Kidney capillary endothelial cell (primary cell): ENCODE data around the gene SGK1.

Experiments
- DNase-seq: peaks from one replicate; pipeline ENCODE4 v3.0.0-alpha.2; 2018; ENCODE audit warnings: low spot score

SGK1 gene

GRCh38 chr6:134170844-134171243 is 147.1 kb downstream of the SGK1 start:
- peak; percentile 46 for DNase-seq

GRCh38 chr6:134169871-134170486 is 147.9 kb downstream of the SGK1 start:
- peak; percentile 30 for DNase-seq

GRCh38 chr6:134168590-134169208 is 149.2 kb downstream of the SGK1 start:
- peak; percentile 35 for DNase-seq

GRCh38 chr6:134166511-134167261 is 151.2 kb downstream of the SGK1 start:
- peak; percentile 27 for DNase-seq

GRCh38 chr6:134165561-134166201 is 152.2 kb downstream of the SGK1 start:
- DNase-seq, result peak; percentile 13

GRCh38 chr6:134164300-134164699 is 153.6 kb downstream of the SGK1 start:
- DNase-seq, result no peak

- DNase-seq, result no peak
These were observed 155.0 kb downstream of the SGK1 start for GRCh38 chr6:134162932-134163331.

- no peak for DNase-seq
These were observed 156.9 kb downstream of the SGK1 start for GRCh38 chr6:134161041-134161440.

GRCh38 chr6:134152767-134153485 is 165.0 kb downstream of the SGK1 start:
- DNase-seq, result no peak

- DNase-seq, result no peak
These were observed 169.3 kb downstream of the SGK1 start for GRCh38 chr6:134148566-134148965.

GRCh38 chr6:134147034-134147533 is 170.8 kb downstream of the SGK1 start:
- no peak for DNase-seq

- DNase-seq, result no peak
These were observed 171.5 kb downstream of the SGK1 start for GRCh38 chr6:134146268-134147033.

GRCh38 chr6:134145786-134146185 is 172.1 kb downstream of the SGK1 start:
- no peak for DNase-seq

- no peak for DNase-seq
These were observed 179.5 kb downstream of the SGK1 start for GRCh38 chr6:134138226-134138975.

GRCh38 chr6:134134654-134135053 is 183.3 kb downstream of the SGK1 start:
- no peak for DNase-seq

GRCh38 chr6:134132494-134133141 is 185.3 kb downstream of the SGK1 start:
- no peak for DNase-seq

GRCh38 chr6:134131530-134132139 is 186.3 kb downstream of the SGK1 start:
- DNase-seq, result no peak

GRCh38 chr6:134128146-134128545 is 189.8 kb downstream of the SGK1 start:
- no peak for DNase-seq

GRCh38 chr6:134123666-134124208 is 194.2 kb downstream of the SGK1 start:
- DNase-seq, result peak; percentile 44
